Left hindlimb (tissue), 1 donor: ENCODE data around the gene KRTAP4-12.
"Not testable (repeated sequence)": the region's sequence is repeated elsewhere in the genome, so short reads cannot be mapped to it uniquely, and the experiment has no call there.

Experiments
- DNase-seq: peaks from one replicate; pipeline ENCODE4 v3.0.0-alpha.2; 2018

Gene KRTAP4-12

GRCh38 chr17:41123991-41124371 lies at the start of gene KRTAP4-12:
TSS of gene KRTAP4-12 (minus strand) at chr17:41124182. CDS start at chr17:41124122, 60 bp downstream.
- not testable (repeated sequence) for DNase-seq

GRCh38 chr17:41171886-41172285 lies 47.9 kb upstream of the KRTAP4-12 start:
- no peak for DNase-seq

- DNase-seq, result no peak
Measured at GRCh38 chr17:41168121-41168520, 44.1 kb upstream of the KRTAP4-12 start, which contains the start of gene KRTAP4-3. TSS of gene KRTAP4-3 (minus strand) at chr17:41168221. CDS start at chr17:41168172, 49 bp downstream.

- DNase-seq, result no peak
Measured at GRCh38 chr17:41167561-41167960, 43.6 kb upstream of the KRTAP4-12 start.

- DNase-seq, result no peak
Measured at GRCh38 chr17:41163828-41164227, 39.8 kb upstream of the KRTAP4-12 start.

GRCh38 chr17:41160648-41161047 lies 36.7 kb upstream of the KRTAP4-12 start, which contains the start of gene KRTAP4-4:
TSS of gene KRTAP4-4 (minus strand) at chr17:41160748. CDS start at chr17:41160691, 57 bp downstream.
- no peak for DNase-seq

GRCh38 chr17:41160190-41160589 lies 36.2 kb upstream of the KRTAP4-12 start:
- DNase-seq, result not testable (repeated sequence)

DNA sequence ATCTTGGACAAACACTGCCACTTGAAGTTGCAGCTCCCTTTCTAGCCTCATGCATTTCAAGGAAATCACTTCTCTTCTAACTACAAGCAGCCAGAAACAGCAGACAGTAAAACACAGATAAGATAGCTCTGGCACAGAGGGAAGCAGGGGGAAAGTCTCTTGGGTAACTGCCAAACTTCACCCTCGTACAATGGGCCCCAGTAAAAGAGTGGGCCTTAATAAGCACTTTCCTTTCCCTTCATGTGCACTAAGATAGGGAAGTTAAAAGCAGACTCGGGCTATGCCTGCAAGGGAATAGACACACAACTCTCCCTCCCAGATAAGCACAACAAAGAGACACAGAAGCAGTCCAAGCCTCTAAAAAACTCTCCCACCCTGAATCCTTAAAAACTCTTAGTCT lies 29.9 kb upstream of the KRTAP4-12 start:
- DNase-seq, result no peak

GRCh38 chr17:41151525-41151924 lies 27.5 kb upstream of the KRTAP4-12 start:
- DNase-seq, result no peak

DNA sequence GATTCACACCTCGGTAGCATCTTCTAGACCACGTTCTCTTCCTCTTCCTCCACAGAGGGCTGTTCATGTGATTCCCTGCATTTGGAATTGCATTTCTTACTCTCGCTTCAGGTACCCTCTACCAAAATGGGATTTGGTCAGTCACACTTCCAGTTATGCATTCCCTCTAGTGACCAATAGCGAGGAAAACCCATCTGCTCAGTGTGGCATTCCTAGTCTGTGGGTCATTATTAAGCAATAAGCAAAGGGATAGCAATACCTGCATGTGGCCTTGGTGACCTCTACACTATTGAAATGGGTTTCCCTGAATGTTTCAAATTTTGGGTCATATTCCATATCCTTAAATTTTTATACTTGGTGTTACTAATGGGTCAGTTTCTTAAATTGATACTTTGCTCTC lies 26.0 kb upstream of the KRTAP4-12 start:
- no peak for DNase-seq

- no peak for DNase-seq
Measured at GRCh38 chr17:41149652-41149985, 25.6 kb upstream of the KRTAP4-12 start, which contains the start of gene KRTAP4-5. TSS of gene KRTAP4-5 (minus strand) at chr17:41149825. CDS start at chr17:41149767, 58 bp downstream.

DNA sequence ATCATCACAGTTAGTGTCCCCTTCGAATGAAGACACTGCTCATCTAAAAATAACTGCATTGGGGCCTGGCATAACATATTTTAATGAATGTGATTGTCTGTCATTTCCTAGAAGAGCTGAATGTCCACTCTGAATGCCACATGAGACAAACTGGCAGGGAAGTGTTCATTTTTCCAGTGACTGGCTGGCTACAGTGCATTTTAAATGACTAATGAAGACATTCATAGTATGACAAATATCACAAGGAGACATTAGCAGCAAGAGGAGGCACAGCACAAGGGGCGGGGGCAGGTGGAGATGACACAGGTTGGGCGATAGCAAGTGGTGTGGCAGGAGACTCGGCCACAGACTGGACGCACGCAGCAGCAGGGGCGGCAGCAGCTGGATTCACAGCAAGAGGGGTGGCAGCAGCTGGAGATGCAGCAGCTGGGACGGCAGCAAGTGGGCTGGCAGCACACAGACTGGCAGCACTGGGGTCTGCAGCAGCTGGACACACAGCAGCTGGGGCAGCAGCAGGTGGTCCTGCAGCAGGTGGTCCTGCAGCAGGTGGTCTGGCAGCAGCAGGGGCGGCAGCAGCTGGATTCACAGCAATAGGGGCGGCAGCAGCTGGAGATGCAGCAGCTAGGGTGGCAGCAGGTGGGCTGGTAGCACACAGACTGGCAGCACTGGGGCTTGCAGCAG lies 25.1 kb upstream of the KRTAP4-12 start:
- not testable (repeated sequence) for DNase-seq

DNA sequence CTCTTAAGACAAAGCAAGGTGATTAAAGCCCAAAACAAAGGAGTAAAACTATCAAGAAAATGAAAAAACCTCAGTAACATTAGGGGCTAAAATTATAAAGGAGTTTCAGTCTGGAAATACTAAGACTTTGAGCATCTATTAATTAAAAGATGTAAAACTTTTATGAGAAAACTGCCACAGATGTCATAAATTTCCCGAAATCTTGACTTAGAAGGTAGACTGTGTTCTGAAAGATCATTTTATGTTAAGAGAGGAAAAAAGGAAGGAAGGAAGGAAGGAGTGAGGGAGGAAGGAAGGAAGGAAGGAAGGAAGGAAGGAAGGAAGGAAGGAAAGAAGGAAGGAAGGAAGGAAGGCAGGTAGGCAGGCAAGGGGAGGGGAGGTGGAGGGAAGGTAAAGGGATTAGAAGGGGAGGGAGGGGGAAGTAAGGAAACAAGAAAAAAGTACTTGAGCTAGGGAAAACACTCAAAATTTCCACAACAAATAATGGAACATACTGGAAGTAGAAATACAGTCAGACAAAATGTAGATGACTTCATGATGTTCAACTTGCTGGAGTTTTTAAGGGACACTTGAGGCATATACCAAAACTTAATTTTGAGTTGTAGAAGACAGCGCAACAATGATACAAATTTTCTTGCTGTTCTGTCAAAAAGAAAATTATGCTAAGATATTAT lies 23.7 kb upstream of the KRTAP4-12 start:
- DNase-seq, result no peak

DNA sequence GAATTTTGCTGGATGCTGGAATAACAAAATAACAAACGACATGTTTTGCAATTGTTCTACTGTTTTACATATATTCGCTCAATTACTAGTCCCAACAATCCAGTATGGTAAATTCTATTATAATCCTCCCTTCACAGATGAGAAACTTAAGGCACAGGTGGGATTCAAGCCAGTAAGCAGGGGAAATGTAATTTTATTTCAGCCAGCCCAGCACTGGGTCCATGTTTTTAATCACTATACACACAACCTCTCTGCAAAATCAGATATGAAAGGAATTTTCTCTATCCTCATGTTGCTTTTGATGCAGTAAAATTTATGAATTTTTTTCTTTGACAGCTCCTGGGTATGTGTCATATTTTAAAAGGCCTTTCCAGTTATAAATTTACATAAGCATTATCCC lies 21.3 kb upstream of the KRTAP4-12 start:
- DNase-seq, result no peak

- DNase-seq, result no peak
Measured at GRCh38 chr17:41144846-41145245, 20.9 kb upstream of the KRTAP4-12 start.

GRCh38 chr17:41141361-41141760 lies 17.4 kb upstream of the KRTAP4-12 start:
- DNase-seq, result no peak

DNA sequence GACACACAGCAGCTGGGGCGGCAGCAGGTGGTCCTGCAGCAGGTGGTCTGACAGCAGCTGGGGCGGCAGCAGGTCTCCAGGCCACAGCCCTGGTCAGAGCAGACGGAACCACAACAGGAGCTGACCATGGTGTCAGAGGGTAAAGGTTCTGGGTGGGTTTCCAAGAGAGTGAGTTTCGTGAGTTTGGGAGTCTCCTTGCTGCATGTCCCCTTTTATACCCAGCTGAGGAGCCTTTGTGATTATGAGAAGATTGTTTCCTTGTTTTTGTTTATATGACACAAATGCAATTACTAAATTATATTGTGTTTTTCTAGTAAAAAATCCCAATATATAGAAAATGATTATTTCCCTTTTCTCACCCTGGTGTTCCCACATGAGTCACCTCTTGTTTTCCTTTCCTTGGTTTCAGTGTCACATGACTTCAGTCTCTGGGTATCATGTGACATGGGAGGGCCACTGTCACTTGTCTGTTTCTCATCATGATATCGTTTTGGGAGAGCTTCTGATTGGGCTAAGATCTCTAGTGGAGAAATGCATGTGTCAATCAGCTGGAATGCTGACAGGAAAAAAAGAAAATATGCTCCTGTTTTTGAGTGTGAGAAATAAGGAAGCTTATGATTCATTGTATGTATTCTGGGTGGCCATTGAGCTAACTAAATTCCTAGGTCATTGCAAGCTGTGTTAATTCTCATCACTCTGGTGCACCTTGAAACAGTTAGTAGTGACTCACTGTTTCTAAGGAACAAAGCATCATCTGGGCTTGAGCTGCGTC lies 16.6 kb upstream of the KRTAP4-12 start, which contains the start of gene KRTAP4-6:
KRTAP4-6 (minus strand) TSS at position 185 of the 772 bp plus-strand sequence; CDS start at position 128, 57 bp downstream.
- no peak for DNase-seq

DNA sequence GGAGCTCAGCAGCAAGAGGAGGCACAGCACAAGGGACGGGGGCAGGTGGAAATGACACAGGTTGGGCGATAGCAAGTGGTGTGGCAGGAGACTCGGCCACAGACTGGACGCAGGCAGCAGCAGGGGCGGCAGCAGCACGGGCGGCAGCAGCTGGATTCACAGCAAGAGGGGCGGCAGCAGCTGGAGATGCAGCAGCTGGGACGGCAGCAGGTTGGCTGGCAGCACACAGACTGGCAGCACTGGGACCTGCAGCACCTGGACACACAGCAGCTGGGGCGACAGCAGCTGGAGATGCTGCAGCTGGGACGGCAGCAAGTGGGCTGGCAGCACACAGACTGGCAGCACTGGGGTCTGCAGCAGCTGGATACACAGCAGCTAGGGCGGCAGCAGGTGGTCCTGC lies 15.9 kb upstream of the KRTAP4-12 start:
- DNase-seq, result not testable (repeated sequence)

- no peak for DNase-seq
Measured at GRCh38 chr17:41133880-41134735, 10.1 kb upstream of the KRTAP4-12 start.

- DNase-seq, result no peak
Measured at GRCh38 chr17:41131979-41132378, 8.0 kb upstream of the KRTAP4-12 start.

DNA sequence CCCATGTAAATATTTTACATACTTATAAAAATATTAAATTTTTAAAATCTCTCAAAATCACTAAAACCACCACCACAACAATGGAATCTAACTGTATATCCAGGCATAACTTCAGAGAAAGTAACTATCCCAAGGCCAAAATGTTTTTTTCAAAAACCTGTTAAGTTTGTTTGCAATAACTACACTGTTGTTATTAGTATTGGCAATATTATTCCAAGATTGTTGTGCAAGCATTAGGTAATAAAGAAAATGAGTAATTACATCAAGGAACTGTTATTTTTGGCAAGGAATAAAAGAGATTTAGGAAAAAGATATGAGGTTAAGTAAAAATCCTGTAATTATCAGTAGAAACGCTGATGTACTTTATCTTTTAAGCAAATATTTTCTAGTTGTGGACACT lies 3.4 kb upstream of the KRTAP4-12 start:
- no peak for DNase-seq

- DNase-seq, result no peak
Measured at GRCh38 chr17:41126412-41126811, 2.4 kb upstream of the KRTAP4-12 start.
